ENCODE results near the gene TBX5. TPM values are rescaled to one million over a fixed set of nuclear protein-coding genes. Genes with fewer than 3 reads are reported as not detected.

Gene TBX5
- total RNA-seq, 5 donors from 2014 or later (not counting 1 experiment from before 2014, with no cell fraction given), result 0.13 TPM; not detected in 4

- POLR2A ChIA-PET, result no interaction called here
- no peaks in the 10 kb centered on the region for H3K36me3 Mint-ChIP-seq
- no peak for ATAC-seq (replicated peaks in 1 of 4)
- peaks cover 0 to 5% (median 0%) of the 10 kb centered on the region in 3 donors for H3K9me3 Mint-ChIP-seq
- H3K27me3 ChIP-seq (replicated peaks in 1 of 2; ENCODE audit: control insufficient read depth in 2 of 2, extremely low read depth in 1 of 2, insufficient read depth in 2 of 2, low read length in 1 of 2), result peaks cover 19 to 83% of the 10 kb centered on the region in 2 experiments
- H3K4me3 ChIP-seq (ENCODE audit: control insufficient read depth in 1 of 2, extremely low read depth in 1 of 2, low read length in 1 of 2), result no peak overlapping the region
- no peak overlapping the region for H3K27ac ChIP-seq (ENCODE audit: low read length)
- peaks cover 74 to 94% of the 10 kb centered on the region in 2 donors for H3K27me3 Mint-ChIP-seq
- no peak overlapping the region for H3K27ac Mint-ChIP-seq
- H3K4me1 ChIP-seq (ENCODE audit: control insufficient read depth in 1 of 2, extremely low read depth in 1 of 2, insufficient read depth in 2 of 2, low read length in 2 of 2), result no peaks in the 10 kb centered on the region
- H3K4me1 Mint-ChIP-seq, result no peaks in the 10 kb centered on the region
- no peak for DNase-seq
- WGBS (ENCODE audit: insufficient coverage), result 13% methylated on average over 21 of the region's 23 CpGs
- H3K9me3 ChIP-seq, result no peaks in the 10 kb centered on the region
- CTCF ChIA-PET, result no interaction called here
- H3K4me3 Mint-ChIP-seq, result no peak overlapping the region
- no peaks in the 10 kb centered on the region for H3K36me3 ChIP-seq (ENCODE audit: control insufficient read depth in 2 of 2, extremely low read depth in 1 of 2, insufficient read depth in 1 of 2, low read length in 1 of 2)
These were observed 7.7 kb downstream of the TBX5 start for GRCh38 chr12:114397978-114398881.

- DNase-seq (no peak), ATAC-seq (replicated peaks in 1 of 4) (no peak)
- Histone ChIP-seq H3K27me3 (replicated peaks in 1 of 2; ENCODE audit: control insufficient read depth in 2 of 2, extremely low read depth in 1 of 2, insufficient read depth in 2 of 2, low read length in 1 of 2) (peaks cover 19 to 83% of the 10 kb centered on the region in 2 experiments), H3K9me3 (no peaks in the 10 kb centered on the region), H3K4me1 (ENCODE audit: control insufficient read depth in 1 of 2, extremely low read depth in 1 of 2, insufficient read depth in 2 of 2, low read length in 2 of 2) (no peaks in the 10 kb centered on the region), H3K4me3 (ENCODE audit: control insufficient read depth in 1 of 2, extremely low read depth in 1 of 2, low read length in 1 of 2) (no peak overlapping the region), H3K27ac (ENCODE audit: low read length) (no peak overlapping the region), H3K36me3 (ENCODE audit: control insufficient read depth in 2 of 2, extremely low read depth in 1 of 2, insufficient read depth in 1 of 2, low read length in 1 of 2) (no peaks in the 10 kb centered on the region)
- peaks cover 0 to 5% (median 0%) of the 10 kb centered on the region in 3 donors for H3K9me3 Mint-ChIP-seq
- no peak overlapping the region for H3K27ac Mint-ChIP-seq
- ChIA-PET CTCF (no interaction called here), POLR2A (no interaction called here)
- no peaks in the 10 kb centered on the region for H3K36me3 Mint-ChIP-seq
- H3K4me3 Mint-ChIP-seq, result no peak overlapping the region
- H3K4me1 Mint-ChIP-seq, result no peaks in the 10 kb centered on the region
- peaks cover 72 to 94% of the 10 kb centered on the region in 2 donors for H3K27me3 Mint-ChIP-seq
- WGBS (ENCODE audit: insufficient coverage), result 7% methylated on average over 15 of the region's 19 CpGs
These were observed 8.8 kb downstream of the TBX5 start for GRCh38 chr12:114396869-114397719.

- CTCF ChIA-PET, result no interaction called here
- H3K36me3 Mint-ChIP-seq, result no peaks in the 10 kb centered on the region
- Histone ChIP-seq H3K36me3 (ENCODE audit: control insufficient read depth in 2 of 2, extremely low read depth in 1 of 2, insufficient read depth in 1 of 2, low read length in 1 of 2) (no peaks in the 10 kb centered on the region), H3K27ac (ENCODE audit: low read length) (no peak overlapping the region), H3K4me3 (ENCODE audit: control insufficient read depth in 1 of 2, extremely low read depth in 1 of 2, low read length in 1 of 2) (no peak overlapping the region), H3K9me3 (no peaks in the 10 kb centered on the region), H3K4me1 (ENCODE audit: control insufficient read depth in 1 of 2, extremely low read depth in 1 of 2, insufficient read depth in 2 of 2, low read length in 2 of 2) (no peaks in the 10 kb centered on the region), H3K27me3 (replicated peaks in 1 of 2; ENCODE audit: control insufficient read depth in 2 of 2, extremely low read depth in 1 of 2, insufficient read depth in 2 of 2, low read length in 1 of 2) (peaks cover 19 to 79% of the 10 kb centered on the region in 2 experiments)
- 10% methylated on average over 50 of the region's 50 CpGs for WGBS (ENCODE audit: insufficient coverage)
- H3K27me3 Mint-ChIP-seq, result peaks cover 69 to 93% of the 10 kb centered on the region in 2 donors
- H3K9me3 Mint-ChIP-seq, result peaks cover 0 to 5% (median 0%) of the 10 kb centered on the region in 3 donors
- no peak overlapping the region for H3K27ac Mint-ChIP-seq
- POLR2A ChIA-PET, result no interaction called here
- H3K4me3 Mint-ChIP-seq, result no peak overlapping the region
- no peaks in the 10 kb centered on the region for H3K4me1 Mint-ChIP-seq
- DNase-seq, result no peak
- ATAC-seq (replicated peaks in 1 of 4), result no peak
These were observed 9.6 kb downstream of the TBX5 start for GRCh38 chr12:114396153-114396868.

DNA sequence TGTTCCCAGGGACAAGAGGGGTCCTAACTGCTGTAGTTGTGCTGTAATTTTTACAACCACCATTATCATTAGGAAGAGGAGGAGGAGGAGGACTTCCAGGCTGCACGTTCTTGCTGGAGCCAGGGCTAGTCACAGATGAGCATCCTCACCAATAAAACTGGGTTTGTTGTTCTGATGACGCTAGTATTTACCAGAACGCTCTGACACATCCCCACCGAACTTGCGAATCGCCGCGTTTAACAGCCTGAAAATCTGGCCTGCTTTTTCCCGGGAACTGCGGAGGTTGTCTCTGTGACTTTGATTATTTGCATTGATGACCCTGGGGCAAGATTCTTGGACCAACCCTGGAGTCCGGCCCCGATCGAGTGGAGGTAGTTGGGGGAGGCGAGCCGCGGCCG is 10.2 kb downstream of the TBX5 start:
- Histone ChIP-seq H3K27me3 (replicated peaks in 1 of 2; ENCODE audit: control insufficient read depth in 2 of 2, extremely low read depth in 1 of 2, insufficient read depth in 2 of 2, low read length in 1 of 2) (peaks cover 19 to 75% of the 10 kb centered on the region in 2 experiments), H3K4me1 (ENCODE audit: control insufficient read depth in 1 of 2, extremely low read depth in 1 of 2, insufficient read depth in 2 of 2, low read length in 2 of 2) (no peaks in the 10 kb centered on the region), H3K36me3 (ENCODE audit: control insufficient read depth in 2 of 2, extremely low read depth in 1 of 2, insufficient read depth in 1 of 2, low read length in 1 of 2) (no peaks in the 10 kb centered on the region), H3K9me3 (no peaks in the 10 kb centered on the region), H3K27ac (ENCODE audit: low read length) (no peak overlapping the region), H3K4me3 (ENCODE audit: control insufficient read depth in 1 of 2, extremely low read depth in 1 of 2, low read length in 1 of 2) (no peak overlapping the region)
- Mint-ChIP-seq H3K27ac (no peak overlapping the region), H3K36me3 (no peaks in the 10 kb centered on the region), H3K4me1 (no peaks in the 10 kb centered on the region), H3K9me3 (peaks cover 0 to 5% (median 0%) of the 10 kb centered on the region in 3 donors), H3K27me3 (peaks cover 69 to 90% of the 10 kb centered on the region in 2 donors), H3K4me3 (no peak overlapping the region)
- DNase-seq (no peak), ATAC-seq (replicated peaks in 1 of 4) (no peak)
- ChIA-PET CTCF (no interaction called here), POLR2A (no interaction called here)
- WGBS (ENCODE audit: insufficient coverage), result 8% methylated on average over 16 of the region's 17 CpGs

DNA sequence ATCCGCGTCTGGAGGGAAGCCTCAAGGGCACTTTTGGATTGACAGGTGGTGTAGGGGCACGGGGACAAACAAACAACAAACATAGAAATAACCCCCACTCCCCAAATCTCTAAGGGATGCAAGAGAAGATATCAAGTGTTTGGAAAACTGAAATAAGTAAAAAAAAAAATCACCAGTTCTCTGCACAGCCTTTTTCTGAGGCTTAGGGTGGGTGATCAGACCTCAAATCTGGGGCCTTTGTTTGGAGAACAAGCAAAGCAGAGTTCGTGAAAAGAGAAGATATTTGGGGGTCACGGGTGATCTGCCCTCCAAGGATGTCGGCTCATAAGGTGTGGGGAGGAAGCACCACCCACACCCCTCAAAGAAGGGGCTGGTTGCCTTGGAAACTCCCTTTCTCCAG is 10.7 kb downstream of the TBX5 start:
- Histone ChIP-seq H3K27ac (ENCODE audit: low read length) (no peak overlapping the region), H3K27me3 (replicated peaks in 1 of 2; ENCODE audit: control insufficient read depth in 2 of 2, extremely low read depth in 1 of 2, insufficient read depth in 2 of 2, low read length in 1 of 2) (peaks cover 19 to 70% of the 10 kb centered on the region in 2 experiments), H3K36me3 (ENCODE audit: control insufficient read depth in 2 of 2, extremely low read depth in 1 of 2, insufficient read depth in 1 of 2, low read length in 1 of 2) (no peaks in the 10 kb centered on the region), H3K4me3 (ENCODE audit: control insufficient read depth in 1 of 2, extremely low read depth in 1 of 2, low read length in 1 of 2) (no peak overlapping the region), H3K9me3 (no peaks in the 10 kb centered on the region), H3K4me1 (ENCODE audit: control insufficient read depth in 1 of 2, extremely low read depth in 1 of 2, insufficient read depth in 2 of 2, low read length in 2 of 2) (no peaks in the 10 kb centered on the region)
- no CpG with 5 or more reads among the region's 6 CpGs for WGBS (ENCODE audit: insufficient coverage)
- Mint-ChIP-seq H3K9me3 (peaks cover 0 to 7% (median 0%) of the 10 kb centered on the region in 3 donors), H3K4me3 (no peak overlapping the region), H3K4me1 (no peaks in the 10 kb centered on the region), H3K36me3 (no peaks in the 10 kb centered on the region), H3K27me3 (peaks cover 74 to 90% of the 10 kb centered on the region in 2 donors), H3K27ac (no peak overlapping the region)
- ChIA-PET POLR2A (no interaction called here), CTCF (no interaction called here)
- ATAC-seq (replicated peaks in 1 of 4) (no peak), DNase-seq (no peak)

DNA sequence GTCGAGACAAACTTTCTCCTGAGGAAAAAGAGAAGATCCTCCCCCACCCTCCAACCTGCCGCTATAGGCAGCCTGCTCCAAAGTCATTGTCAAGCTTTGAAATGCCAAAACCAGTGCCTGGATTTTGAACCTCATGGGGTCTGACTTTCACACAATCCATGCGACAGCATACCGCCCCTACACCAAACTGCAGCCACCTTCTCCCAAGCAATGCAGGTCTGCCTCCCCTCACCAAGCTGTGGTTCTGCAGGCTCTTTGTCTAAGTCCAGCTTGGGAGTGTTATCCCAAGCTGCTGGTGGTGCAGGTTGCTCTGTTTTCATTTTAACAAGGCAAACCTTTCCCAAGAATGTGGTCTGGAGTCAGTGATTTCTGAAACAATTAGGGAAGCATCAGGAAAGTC is 12.4 kb downstream of the TBX5 start:
- peaks cover 0 to 7% (median 0%) of the 10 kb centered on the region in 3 donors for H3K9me3 Mint-ChIP-seq
- CTCF ChIA-PET, result no interaction called here
- H3K36me3 ChIP-seq (ENCODE audit: control insufficient read depth in 2 of 2, extremely low read depth in 1 of 2, insufficient read depth in 1 of 2, low read length in 1 of 2), result no peaks in the 10 kb centered on the region
- H3K27ac Mint-ChIP-seq, result no peak overlapping the region
- 36% methylated on average over 2 of the region's 4 CpGs for WGBS (ENCODE audit: insufficient coverage)
- H3K27me3 ChIP-seq (replicated peaks in 1 of 2; ENCODE audit: control insufficient read depth in 2 of 2, extremely low read depth in 1 of 2, insufficient read depth in 2 of 2, low read length in 1 of 2), result peaks cover 12 to 53% of the 10 kb centered on the region in 2 experiments
- H3K27ac ChIP-seq (ENCODE audit: low read length), result no peak overlapping the region
- no peaks in the 10 kb centered on the region for H3K4me1 ChIP-seq (ENCODE audit: control insufficient read depth in 1 of 2, extremely low read depth in 1 of 2, insufficient read depth in 2 of 2, low read length in 2 of 2)
- no peak overlapping the region for H3K4me3 ChIP-seq (ENCODE audit: control insufficient read depth in 1 of 2, extremely low read depth in 1 of 2, low read length in 1 of 2)
- H3K36me3 Mint-ChIP-seq, result no peaks in the 10 kb centered on the region
- POLR2A ChIA-PET, result no interaction called here
- ATAC-seq (replicated peaks in 1 of 4), result no peak
- H3K27me3 Mint-ChIP-seq, result peaks cover 67 to 75% of the 10 kb centered on the region in 2 donors
- H3K4me1 Mint-ChIP-seq, result no peaks in the 10 kb centered on the region
- DNase-seq, result no peak
- H3K4me3 Mint-ChIP-seq, result no peak overlapping the region
- no peaks in the 10 kb centered on the region for H3K9me3 ChIP-seq
